ENCODE results near the gene SORCS2.

Gene SORCS2

DNA sequence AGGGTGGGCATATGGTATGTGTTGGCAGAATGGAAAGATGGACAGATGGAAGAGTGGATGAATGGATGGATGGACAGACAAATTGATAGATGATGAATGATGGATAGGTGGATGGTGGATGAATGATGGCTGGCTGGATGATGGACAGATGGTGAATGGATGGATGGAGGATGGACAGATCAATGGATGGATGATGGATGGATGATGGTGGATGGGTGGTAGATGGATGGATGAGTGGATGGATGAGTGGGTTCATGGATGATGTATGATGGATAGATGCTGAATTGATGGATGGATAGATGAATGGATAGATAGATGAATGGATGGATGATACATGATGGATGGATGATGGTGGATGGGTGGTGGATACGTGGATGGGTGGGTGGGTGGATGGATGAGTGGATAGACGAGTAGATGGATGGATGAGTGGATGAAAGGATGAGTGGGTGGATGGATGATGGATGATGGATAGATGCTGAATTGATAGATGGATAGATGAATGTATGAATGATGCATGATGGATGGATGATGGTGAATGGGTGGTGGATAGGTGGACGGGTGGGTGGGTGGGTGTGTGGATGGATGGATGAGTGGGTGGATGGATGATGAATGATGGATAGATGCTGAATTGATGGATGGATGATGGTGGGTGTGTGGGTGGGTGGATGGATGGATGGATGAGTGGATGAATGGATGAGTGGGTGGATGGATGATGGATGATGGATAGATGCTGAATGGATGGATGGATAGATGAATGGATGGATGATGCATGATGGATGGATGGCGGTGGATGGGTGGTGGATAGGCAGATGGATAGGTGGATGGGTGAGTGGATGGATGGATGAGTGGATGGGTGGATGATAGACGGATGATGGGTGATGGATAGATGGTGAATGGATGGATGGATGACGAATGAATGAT, 497.7 kb downstream of the SORCS2 start:
- no peak for DNase-seq (ENCODE audit: low read depth)

GRCh38 chr4:7691061-7691460, 498.7 kb downstream of the SORCS2 start:
- no peak for DNase-seq (ENCODE audit: low read depth)

DNA sequence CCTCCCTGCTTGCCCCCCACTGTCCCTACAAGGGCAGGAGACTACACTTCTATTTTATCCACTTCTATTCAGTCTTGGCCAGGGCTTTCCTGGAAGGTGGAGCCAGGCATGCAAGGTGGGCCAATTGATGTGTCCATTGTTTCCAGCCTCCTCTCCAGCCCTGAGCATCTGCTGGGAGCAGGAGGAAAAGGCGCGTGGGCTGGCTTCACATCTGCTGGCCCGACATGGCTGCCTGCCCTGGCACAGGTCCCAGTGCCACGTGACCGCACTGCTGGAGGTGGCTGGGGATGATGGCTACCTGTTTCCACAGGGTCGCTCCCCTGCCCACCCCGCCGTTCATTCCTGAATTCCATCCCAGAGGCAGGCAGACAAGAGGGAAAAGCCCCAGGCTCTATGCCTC, 499.6 kb downstream of the SORCS2 start:
- no peak for DNase-seq (ENCODE audit: low read depth)

GRCh38 chr4:7692451-7693236, 500.3 kb downstream of the SORCS2 start:
- DNase-seq (ENCODE audit: low read depth) = no peak

GRCh38 chr4:7693237-7693608, 500.9 kb downstream of the SORCS2 start:
- DNase-seq (ENCODE audit: low read depth) = no peak

DNA sequence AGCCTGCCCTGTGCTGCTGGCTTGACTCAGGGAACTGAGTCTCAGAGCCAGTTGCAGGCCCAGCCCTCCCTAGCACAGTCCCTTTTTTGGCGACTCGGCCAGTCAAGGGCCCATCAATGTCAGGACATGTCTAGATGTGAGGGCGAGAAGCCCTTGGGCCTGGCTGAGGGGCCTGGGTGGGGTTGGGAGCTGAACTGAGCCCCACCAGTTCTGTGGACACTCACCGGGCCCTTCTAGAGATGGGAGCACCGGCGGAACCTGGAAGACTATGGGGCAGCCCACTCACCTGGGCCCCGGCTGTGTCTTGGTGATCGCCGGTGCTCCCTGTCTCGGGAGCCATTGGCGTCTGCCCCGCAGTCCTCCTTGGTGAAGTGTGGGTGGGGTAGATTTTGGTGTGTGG, 501.4 kb downstream of the SORCS2 start:
- DNase-seq (ENCODE audit: low read depth) = no peak

DNA sequence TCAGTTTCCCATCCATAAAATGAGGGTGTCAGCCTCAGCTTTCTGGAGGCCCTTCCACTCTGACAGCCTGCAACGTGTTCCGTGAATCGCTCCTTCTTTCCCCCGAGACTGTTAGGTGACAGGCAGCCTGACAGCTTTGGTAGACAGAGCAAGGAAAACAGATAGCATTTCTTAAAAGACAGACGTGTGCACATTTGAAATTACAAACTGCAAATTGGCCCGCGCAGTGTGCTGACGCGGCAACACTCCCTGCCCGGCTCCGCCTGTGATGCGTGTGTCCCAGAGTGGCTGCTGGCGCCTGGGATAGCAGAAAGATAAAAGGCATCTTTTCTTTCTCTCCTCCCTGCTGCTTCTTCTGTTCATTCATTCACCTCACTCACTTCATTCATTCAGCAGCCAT, 502.0 kb downstream of the SORCS2 start:
- no peak for DNase-seq (ENCODE audit: low read depth)

- no peak for DNase-seq (ENCODE audit: low read depth)
Measured at GRCh38 chr4:7697343-7697742, 505.0 kb downstream of the SORCS2 start.

DNA sequence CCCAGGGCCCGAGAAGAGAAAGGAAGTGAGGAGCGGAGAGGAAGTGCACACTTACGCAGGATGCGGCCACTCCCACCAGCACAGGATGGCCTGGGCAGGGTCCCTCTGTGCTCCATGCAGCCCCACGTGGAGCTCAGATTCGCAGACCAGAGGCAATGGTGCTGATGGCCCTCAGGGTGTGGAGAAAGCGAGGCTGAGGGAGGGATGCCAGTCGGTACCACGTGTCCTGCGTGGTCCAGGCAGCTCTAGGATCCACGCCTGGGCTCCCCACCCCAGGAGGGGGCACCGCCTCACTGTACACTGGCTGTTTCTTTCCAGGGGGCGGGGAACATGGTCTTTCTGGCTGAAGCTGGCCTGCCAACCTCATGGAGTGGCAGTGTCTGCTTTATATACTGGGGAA, 505.5 kb downstream of the SORCS2 start:
- no peak for DNase-seq (ENCODE audit: low read depth)

DNA sequence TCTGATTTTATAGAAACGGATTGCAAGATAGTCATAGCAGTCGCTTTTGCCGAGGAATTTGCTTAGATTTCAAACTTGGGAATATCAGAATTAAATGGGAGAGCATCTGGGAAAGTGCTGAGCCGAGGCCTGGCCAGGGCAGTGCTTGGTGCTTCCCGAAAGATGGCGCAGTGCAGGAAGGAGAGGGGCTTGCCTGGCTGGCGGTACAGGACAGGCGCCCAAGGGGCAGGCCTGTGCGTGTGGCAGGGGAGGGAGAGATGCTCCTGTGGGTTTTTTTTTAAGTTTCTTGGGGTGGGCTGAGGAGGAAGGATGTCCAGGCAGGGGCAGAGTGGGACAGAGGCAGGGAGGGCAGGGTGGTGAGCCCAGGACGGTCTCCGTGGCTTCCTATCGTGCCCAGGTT, 506.2 kb downstream of the SORCS2 start:
- no peak for DNase-seq (ENCODE audit: low read depth)

DNA sequence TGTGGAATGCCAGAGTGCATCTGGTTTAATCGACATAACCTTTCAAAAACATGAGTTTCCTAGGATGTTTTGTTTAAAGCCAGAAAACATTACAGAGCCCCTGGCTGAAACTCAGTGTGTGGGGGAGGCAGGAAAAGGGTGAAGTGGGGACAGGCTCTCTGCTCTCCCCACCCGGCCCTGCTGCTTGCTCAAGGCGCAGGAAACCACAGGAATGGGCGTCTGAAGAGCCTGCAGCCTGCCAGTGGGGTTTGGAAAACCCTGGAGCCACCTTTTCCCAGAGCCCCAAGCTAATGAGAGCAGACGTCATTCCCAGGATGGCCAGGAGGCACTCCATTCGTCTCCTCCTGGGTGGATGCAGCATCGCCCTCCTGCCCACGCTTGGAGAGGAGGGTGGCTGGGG, 506.7 kb downstream of the SORCS2 start:
- peak; percentile 57 for DNase-seq (ENCODE audit: low read depth)

DNA sequence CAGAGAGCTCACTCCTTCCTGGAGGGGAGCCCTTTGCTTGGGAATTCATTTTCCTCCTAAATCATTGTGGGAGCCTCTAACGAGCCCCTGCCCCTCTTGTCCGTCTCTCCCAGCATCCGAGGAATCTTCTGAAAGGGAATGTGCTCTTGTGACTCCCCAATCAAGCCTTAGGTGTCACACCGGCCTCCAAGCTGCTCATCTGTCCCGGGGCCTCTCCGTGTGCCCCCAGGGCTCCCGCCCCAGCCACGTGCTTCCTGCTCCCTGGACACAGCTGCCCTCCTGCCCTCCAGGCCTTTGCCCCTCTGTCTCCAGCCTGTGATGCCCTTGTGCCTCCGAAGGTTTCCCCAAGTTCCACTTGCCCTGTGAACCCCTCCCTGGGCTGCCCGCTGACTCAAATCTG, 507.5 kb downstream of the SORCS2 start:
- DNase-seq (ENCODE audit: low read depth) = no peak

DNA sequence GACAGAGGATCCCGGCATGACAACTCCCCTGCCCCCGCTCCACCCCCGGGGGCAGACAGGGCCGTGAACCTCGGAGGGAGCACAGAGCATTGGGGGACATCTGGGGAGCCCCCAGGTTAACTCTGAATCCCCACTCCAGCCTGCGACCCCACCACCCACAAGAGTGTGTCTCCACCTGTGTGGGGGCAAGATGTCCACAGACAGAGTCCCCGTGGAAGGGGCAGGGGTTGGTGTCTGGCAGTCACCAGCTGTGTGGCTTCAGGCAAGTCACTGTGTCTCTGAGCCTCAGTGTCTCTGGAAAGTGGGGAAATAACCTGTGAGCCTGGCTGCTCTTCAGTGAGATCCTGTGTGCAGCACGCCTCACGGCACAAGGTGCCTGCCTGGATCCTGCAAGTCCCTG, 508.3 kb downstream of the SORCS2 start:
- no peak for DNase-seq (ENCODE audit: low read depth)

DNA sequence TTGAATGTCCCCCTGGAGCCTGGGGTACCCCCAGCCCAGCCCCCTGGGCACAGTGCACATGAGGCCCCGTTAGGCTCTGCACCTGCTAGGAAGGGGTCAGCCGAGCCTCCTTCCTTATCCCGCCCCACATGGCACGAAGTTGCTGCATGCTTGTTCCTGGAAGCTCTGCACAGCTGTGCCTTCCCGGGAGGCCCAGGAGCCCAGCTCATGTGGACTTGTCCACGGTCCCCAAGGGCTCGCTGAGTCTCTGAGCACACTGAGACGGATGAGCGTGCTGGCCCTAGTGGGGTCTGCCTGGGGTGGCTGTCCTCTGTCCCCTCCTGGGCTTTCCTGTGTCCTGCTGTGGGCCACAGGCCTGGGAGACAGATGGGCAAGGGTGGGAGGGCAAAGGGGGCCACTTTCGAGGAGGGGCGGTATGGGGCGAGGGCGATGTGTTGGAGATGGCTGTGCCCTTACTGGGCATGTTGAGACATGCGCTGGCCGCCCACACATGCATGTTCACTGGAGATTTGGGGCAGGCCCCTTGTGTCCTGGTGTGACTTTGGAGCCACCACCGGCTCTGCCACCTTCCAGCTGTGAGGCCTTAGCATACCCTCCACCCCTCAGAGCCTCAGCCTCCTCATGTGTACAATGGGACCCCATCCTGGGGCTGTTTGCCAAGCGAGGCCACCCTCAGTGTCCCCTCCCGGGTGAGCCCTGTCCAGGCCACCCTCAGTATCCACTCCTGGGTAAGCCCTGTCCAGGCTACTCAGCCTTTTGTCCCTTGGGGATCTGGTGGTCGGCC, 509.7 kb downstream of the SORCS2 start:
- no peak for DNase-seq (ENCODE audit: low read depth)

- DNase-seq (ENCODE audit: low read depth) = no peak
Measured at GRCh38 chr4:7703688-7704087, 511.4 kb downstream of the SORCS2 start.

DNA sequence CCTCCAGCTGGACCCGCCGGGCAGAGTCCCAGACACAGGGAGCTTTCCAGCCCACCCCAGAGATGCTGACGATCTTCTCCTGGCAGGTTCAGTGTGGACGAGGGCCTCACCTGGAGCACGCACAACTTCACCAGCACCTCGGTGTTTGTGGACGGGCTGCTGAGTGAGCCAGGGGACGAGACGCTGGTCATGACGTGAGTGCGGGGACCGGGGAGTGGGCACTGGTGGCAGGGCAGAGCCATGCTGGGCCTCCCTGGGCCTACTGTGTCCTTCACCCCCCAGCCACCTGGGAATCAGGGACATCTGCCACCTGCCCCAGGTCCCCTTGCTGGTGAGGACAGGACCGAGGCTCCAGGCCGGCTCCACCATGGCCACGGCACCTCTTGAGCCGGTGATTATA, 511.8 kb downstream of the SORCS2 start:
- DNase-seq (ENCODE audit: low read depth) = no peak

DNA sequence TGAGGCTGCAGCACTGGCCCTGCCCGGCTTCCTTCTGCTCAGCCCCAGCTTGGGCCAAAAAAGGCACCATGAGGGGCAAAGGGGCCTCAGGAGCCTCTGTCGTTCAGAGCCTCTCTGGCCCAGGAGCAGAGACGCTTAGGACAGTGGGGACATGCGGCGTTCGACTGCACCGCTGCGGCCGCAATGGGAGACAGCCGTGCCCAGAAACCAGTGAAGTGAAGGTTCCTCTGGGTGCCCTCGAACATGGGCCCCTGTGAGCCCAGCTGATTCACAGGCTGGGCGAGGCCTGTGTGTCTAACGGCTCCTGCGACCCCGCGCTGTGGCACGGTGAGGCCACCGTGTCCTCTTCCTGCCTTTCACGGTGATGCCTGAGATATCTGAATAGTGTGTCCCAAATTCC, 512.3 kb downstream of the SORCS2 start:
- DNase-seq (ENCODE audit: low read depth) = no peak

- no peak for DNase-seq (ENCODE audit: low read depth)
Measured at GRCh38 chr4:7705062-7705461, 512.7 kb downstream of the SORCS2 start.

DNA sequence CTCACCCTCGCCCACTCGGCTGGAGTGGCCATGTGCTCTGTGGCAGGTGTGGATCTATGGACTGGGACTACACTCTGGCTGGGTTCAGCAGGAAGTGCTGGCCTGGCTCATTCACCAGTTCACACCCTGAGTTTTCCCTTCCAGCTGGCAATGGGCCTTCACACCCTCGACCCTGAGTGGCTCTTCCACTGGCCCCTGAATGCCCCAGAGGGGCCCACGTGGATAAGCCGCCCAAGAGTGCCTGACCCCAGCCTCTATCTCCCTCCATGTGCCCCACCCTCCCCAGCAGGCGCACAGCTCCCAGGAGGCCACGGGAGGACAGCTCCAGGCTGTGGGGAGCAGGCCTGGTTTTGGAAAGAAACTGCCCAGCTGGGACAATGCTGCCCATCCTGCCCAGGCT, 513.3 kb downstream of the SORCS2 start:
- DNase-seq (ENCODE audit: low read depth) = no peak

GRCh38 chr4:7708238-7708637, 515.9 kb downstream of the SORCS2 start:
- DNase-seq (ENCODE audit: low read depth) = no peak

DNA sequence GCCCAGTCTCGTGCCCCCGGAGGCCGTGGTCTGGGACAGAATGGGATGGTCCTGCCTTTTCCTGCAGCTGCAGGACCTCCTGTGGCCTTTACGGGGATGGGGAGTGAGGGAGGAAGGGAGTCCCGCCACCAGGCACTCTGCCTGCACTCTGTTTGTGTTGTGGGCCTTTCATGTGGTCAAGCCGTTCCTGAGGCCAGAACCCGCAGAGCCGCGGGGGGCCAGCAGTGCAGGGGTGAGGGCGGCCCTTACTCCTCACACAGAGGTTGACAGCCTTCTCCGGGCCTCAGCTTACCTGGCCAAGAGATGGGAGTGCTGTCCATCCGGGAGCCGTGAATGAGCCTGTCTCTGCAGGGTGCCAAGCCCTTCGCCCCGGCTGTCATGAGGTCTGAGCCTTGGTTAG, 516.6 kb downstream of the SORCS2 start:
- DNase-seq (ENCODE audit: low read depth) = no peak

DNA sequence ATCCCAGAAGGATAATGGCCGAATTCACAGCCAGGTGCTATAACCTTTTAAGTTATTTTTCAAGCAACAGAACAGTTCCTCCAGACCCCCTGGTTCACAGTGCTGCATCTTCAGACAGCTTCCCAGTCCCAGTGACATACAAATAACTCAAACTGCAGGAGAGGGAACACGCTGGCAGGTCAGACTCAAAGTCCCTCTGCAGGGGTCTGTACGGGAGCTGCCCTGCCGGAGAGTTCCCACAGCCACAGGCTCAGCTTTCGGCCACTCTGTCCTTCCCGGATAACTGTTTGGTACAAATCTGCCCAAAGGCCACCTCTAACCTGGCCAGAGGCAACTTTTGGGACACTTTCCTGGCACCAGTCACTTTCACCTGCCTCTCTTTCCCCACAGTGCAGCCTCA, 517.1 kb downstream of the SORCS2 start:
- DNase-seq (ENCODE audit: low read depth) = no peak

DNA sequence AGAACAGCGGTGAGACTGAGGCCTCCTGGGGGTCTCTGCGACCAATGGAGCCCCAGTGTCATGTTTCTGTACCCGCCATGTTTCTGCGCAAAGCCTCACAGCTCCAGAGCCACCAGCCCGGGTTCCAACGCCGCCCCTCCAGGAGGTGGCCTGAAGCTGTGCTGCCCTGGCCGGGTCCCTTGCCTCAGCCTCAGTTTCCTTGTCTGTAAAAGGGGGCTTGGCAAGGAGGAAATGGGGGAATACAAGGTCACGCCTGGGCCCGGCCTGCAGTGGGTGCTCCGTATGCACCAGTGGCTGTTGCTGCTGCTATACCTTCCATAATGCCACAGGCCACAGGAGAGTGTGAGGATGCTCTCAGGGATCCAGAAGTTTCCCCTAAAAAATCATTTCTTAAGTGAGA, 517.8 kb downstream of the SORCS2 start:
- DNase-seq (ENCODE audit: low read depth) = no peak
